GM19467 (cell line): ENCODE data around the gene RAB11FIP4.
"Not testable (repeated sequence)": the region's sequence is repeated elsewhere in the genome, so short reads cannot be mapped to it uniquely, and the experiment has no call there.

Experiments used
- ATAC-seq: cut with Tn5 transposase; IDR thresholded peaks from one replicate; pipeline ENCODE4 v1.9.1; 2021; ENCODE audit warnings: mild to moderate bottlenecking, moderate library complexity; ENCODE audit not compliant: unreplicated experiment

RAB11FIP4 gene, protein sequence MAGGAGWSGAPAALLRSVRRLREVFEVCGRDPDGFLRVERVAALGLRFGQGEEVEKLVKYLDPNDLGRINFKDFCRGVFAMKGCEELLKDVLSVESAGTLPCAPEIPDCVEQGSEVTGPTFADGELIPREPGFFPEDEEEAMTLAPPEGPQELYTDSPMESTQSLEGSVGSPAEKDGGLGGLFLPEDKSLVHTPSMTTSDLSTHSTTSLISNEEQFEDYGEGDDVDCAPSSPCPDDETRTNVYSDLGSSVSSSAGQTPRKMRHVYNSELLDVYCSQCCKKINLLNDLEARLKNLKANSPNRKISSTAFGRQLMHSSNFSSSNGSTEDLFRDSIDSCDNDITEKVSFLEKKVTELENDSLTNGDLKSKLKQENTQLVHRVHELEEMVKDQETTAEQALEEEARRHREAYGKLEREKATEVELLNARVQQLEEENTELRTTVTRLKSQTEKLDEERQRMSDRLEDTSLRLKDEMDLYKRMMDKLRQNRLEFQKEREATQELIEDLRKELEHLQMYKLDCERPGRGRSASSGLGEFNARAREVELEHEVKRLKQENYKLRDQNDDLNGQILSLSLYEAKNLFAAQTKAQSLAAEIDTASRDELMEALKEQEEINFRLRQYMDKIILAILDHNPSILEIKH

DNA sequence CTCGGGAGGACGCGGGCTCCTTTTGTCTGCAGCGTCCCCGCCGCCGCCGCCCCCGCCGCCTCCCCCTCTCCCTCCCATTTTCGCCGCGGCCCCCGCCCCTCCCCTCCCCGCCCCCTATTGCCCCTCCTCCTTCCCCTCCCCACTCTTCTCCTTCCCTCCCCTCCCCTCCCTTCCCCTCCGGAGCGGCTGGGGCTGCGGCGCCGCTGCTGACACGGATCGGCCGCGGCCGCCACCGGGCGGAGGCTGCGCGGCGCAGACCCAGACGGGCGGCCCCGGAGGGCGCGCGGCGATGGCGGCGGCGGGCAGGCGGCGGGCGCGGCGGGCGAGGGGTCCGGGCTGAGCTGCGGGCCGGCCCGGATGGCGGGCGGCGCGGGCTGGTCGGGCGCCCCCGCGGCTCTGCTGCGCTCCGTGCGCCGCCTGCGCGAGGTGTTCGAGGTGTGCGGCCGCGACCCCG, at the start of gene RAB11FIP4:
Gene RAB11FIP4, plus strand, starts transcription at position 180 of the 454 bp plus-strand sequence. Its CDS starts 178 bp downstream, at position 358.
- ATAC-seq, result no peak

DNA sequence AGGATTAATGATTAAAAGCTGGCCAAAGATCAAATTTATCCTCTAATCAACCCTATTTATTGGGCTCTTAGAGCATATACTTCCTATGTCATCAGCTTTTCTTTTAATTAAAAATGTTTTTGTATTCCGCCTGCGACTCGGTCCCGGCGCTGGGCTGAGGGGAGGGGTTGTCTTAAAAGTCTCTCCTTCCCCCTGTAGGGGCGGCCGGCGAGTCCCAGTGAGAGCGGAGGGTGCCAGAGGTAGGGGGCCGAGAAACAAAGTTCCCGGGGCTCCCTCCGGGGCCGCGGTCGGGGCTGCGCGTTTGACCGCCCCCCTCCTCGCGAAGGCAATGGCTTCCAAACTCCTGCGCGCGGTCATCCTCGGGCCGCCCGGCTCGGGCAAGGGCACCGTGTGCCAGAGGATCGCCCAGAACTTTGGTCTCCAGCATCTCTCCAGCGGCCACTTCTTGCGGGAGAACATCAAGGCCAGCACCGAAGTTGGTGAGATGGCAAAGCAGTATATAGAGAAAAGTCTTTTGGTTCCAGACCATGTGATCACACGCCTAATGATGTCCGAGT, 46.2 kb upstream of the RAB11FIP4 start:
- ATAC-seq, result not testable (repeated sequence)

DNA sequence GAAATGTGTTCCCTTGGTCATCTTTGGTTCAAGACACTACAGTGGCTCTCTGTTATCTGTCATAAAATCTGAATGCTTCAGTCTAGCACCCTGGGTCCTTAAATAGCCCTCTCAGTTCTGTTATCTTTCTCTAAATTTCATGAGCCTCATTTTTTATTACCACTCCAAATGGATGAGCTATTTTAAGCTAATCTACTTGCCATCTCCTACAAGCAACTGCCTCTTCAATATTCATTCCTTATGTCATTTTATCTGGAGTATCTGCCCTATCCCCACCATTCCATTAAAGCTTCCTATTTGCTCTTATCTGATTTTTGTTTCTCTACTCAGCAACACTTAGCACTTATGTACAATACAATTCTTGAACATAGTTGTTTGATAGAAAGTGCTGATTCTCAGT, 42.0 kb upstream of the RAB11FIP4 start:
- no peak for ATAC-seq

DNA sequence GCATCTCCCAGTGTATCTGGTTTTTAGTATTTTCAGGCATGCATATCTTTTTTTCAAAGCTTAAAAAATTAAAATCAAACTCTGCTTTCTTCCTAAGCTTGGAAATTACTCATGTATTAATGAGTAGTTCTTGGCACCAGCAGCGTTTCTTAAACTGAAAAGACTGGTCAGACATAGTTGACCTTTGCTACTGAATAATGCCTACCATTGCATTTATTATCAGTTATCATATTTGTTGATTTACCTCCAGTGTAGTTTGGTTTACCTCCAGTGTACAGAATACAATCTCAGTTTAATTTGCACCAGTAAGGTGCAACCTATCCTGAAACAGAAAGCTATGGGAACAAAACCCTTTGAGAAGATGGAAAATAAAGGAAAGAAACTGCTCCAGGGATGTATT, 35.5 kb upstream of the RAB11FIP4 start:
- ATAC-seq, result no peak

DNA sequence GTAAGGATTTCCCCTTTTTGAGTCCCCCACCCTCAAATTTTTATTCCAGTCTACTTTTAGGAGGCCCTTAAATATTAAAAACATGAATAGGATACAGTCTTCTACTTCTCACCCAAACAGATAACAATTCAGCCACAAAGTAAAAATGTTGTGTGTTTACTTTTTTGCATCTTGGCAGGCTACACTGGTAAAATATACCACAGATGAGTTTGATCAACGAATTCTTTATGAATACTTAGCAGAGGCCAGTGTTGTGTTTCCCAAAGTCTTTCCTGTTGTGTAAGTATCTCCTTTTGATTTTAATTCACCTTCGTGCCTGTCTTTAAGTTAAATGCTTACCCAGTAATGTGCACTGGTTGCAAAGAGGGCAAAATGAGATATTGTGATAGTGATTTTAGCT, 34.4 kb upstream of the RAB11FIP4 start:
- no peak for ATAC-seq

DNA sequence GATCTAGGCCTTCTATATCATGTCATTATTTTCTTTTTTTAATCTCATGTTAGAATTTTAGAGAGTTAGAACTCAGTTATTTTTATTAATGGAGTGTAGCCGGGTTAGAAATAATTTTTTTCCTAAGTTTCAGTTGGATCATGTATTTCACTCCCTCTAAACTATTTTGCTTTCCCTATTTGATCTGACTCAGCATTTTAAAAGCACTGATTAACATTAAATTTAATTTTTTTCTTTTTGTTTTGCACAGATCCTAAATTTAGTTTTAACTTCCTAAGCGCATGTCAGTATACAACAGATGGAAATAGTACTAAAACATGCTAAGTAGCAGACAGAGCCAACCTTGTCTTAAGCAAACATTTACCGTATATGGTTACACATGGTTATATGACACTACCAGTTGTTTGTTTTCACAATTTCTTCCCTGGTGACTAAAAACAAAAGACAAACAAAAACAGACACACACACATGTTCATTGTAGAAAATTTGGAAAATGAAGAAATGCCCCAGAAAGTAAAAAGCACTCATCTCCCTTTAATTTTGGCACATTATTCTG, 33.6 kb upstream of the RAB11FIP4 start:
- no peak for ATAC-seq

DNA sequence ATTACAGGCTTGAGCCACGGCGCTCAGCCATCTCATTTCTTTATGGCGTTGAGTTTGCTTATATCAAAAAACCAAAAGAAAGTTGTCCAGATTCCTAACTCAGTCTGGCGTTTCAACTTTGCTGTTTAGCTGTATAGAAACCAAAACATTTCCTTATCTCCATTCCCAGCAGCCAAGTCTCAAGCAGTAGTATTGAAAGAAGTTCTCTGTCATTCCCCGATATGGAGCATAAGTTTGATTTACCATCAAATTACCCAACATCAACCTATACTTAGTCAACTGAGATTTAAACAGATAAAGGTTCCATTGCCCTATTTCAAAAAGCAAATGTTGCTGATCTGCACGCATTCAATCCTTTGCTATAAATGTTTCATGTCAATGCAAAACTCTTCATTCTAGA, 27.5 kb upstream of the RAB11FIP4 start:
- ATAC-seq, result no peak

DNA sequence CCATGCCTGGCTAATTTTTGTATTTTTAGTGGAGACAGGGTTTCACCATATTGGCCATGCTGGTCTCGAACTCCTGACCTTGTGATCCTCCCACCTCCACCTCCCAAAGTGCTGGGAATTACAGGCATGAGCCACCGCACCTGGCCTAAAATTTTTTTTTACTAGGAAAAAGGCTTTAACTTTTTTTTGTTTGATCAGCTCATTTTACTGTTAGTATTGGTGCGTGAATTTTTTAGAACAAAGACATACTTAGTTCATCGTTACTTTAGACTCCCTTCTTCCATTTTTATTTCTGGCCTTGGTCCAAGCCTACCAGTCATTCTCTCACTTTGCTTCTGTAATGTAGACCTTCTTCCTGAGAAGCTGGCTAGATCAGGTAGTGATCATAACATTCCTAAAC, 25.4 kb upstream of the RAB11FIP4 start:
- ATAC-seq, result no peak

DNA sequence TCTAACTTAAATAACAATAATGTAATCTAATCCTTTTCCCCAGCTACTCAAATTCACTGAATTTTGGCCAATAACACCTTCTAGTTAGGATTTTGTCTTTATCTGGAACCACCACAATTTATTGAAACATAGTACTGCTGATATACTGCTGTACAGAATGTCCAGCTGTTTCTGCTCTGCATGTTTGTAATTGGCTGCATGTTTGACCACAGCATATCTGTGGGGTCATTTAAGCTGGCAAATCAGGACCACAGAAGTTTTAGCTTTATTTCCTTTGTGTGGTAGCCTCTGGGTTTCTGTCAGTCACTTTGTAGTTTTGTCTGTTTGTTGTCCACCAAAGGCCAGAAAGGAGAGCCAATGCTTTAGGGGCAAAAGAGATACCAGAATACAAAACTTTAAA, 22.2 kb upstream of the RAB11FIP4 start:
- ATAC-seq, result no peak

DNA sequence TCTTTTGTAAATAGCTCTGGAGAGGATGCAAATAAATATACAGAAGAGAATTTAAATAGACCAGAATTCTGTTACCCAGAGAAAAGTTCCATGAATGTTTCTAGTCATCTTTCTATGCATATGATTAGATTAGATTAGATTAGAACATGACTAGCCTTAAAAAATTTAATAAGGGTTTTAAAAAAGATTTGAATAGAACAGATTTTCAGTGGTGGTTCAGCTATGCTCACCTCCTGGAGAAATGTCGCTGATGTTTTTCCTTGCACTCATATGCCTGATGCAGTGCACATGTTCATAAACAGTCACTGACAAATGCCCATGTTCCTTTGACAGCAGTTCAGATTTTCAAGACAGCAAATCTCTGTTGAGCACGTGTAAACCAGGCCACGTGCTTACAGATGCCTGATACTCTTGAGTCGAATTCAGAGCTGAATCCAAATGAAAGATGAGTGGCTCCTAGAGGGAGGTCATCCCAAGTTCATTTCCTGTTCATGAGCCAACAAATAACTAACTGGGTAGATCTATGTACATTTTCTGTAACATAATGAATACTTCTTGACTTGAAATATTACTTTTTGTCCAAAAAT, 19.9 kb upstream of the RAB11FIP4 start:
- ATAC-seq, result no peak

DNA sequence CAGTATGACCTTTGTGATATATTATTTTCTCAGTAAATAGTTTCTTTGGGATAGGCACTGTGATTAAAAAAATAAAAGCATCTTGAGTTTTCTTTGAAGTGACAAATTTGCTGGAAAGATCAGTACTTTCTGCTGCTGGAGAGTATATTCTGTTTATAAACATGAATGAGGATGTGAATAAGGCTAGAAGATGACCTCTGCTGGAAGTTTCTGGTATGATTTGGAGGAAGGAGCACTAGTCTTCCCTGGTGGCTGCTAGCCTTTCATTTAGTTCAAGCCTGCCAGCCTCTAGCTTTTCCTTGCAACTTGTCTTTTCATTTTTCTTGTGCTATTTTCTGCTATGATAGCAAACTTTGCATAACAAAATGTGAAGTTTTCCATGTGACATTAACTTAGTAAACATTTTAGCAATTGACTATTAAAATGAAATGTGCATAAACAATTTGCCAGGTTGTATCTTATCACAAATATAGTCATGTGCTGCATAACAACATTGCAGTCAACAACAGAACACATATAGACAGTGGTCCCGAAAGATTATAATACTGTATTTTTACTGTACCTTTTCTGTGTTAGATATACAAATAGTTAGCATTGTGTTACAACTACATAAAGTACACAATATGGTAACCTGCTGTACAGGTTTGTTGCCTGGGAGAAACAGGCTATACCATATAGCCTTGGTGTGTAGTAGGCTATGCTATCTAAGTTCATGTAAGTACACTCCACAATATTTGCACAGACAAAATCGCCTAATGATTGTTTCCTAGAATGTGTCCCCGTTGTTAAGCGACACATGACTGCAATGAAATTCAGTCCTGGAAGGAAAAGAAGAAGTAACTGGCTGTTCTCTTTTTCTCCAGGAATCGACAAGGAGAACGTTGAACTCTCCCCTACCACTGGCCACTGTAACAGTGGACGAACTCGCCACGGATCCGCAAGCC, 18.1 kb upstream of the RAB11FIP4 start:
- ATAC-seq, result no peak

DNA sequence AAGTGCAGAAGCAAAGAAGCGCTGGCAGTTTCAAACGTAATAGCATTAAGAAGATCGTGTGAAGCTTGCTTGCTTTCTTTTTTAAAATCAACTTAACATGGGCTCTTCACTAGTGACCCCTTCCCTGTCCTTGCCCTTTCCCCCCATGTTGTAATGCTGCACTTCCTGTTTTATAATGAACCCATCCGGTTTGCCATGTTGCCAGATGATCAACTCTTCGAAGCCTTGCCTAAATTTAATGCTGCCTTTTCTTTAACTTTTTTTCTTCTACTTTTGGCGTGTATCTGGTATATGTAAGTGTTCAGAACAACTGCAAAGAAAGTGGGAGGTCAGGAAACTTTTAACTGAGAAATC, 17.4 kb upstream of the RAB11FIP4 start:
- ATAC-seq, result no peak

DNA sequence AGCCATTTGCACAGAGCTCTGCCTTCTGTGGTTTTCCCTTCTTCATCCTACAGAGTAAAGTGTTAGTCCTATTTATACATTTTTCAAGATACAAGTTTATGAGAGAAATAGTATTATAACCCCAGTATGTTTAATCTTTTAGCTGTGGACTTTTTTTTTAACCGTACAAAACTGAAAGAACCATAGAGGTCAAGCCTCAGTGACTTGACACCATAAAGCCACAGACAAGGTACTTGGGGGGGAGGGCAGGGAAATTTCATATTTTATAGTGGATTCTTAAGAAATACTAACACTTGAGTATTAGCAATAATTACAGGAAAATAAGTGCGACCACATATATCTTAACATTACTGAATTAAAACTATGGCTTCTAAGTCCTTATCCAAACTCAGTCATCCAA, 17.0 kb upstream of the RAB11FIP4 start:
- ATAC-seq, result no peak

DNA sequence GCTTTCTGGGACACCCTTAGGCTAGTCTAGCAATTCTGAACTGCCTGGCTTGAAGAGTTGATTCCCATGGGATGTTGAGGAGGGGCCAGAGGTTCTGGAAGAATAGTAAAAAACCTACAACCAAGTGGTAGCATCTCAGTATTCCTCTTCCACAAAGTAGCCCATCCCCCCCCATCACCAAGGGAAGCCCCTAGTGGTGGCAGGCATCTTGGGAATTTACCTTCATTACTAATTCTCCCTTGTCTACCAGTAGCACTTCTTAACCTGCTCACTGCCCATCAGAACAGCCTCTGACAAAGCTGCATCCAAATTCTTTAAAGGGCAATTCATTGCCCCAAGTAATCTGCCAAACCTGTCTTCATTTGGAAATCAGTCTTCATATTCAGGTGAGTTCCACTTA, 12.8 kb upstream of the RAB11FIP4 start:
- ATAC-seq, result no peak

DNA sequence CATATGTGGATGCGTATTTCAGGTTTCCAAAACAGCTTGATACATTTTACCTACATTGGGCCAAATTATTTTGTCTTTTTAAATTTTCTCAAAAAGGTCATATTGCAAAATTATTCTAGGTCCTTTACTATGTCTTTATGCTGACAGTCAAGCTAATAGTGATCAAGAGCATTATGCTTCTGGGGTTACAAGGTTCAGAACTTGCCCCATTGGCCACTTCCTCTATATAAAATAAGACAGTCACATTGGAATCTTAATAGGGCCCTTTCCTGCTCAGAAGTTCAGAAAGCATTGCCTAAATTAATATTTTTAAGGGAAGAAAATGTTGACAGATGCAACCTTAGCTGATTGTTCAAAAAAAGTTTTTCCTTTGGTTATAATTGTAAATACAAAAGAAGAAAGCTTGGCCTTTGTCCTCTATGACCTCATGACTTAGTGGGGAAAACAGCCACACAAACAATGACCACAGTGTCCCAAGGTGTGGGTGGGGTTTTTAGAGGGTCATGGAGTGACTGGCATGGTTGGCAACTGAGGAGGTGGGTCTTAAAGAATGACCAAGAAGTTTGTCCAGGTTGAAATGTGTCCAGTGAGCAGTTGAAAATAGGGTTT, 11.8 kb upstream of the RAB11FIP4 start:
- no peak for ATAC-seq

DNA sequence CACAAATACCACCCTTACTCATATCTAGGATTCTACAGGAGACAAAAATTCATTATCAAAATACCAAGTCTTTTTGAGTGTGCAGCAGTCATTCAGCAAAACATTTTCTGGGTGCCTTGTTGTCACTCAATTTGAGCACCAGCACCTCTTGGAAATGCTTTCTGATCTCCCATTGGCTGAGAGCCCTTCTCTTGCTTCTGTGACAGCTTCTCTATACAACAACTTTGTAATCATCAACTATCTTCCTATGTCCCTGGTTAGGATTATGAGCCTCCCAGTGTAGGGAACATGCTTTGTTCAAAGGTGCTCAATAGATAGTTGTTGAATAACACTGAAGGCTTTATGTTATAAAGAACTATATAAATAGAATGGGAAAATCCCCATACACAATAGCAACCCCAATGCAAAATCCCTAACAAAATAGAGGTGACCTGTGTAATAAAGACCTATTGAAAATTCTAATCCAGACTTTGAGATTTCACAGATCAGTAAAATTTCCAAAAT, 10.3 kb upstream of the RAB11FIP4 start:
- ATAC-seq, result no peak

DNA sequence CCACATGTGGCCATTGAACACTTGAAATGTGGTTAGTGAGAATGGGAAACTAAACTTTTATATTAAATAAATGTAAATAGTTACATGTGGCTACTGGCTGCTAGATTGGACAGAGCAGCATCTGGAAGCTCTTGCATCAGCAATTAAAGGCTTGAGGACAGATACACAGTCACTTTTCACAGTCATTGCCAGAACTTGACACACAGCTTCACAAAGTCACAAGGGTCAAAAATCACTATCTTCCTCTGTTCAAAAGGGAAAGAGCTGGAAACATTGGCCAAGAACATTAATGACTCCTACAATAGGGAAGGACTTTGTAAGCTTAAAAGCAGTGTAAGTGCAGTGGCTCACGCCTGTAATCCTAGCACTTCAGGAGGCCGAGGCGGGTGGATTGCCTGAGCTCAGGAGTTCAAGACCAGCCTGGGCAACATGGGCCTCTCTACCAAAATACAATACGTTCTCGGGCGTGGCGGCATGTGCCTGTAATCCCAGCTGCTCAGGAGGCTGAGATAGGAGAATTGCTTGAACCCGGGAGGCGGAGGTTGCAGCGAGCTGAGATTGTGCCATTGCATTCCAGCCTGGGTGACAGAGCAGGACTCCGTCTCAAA, 8.7 kb upstream of the RAB11FIP4 start:
- not testable (repeated sequence) for ATAC-seq

DNA sequence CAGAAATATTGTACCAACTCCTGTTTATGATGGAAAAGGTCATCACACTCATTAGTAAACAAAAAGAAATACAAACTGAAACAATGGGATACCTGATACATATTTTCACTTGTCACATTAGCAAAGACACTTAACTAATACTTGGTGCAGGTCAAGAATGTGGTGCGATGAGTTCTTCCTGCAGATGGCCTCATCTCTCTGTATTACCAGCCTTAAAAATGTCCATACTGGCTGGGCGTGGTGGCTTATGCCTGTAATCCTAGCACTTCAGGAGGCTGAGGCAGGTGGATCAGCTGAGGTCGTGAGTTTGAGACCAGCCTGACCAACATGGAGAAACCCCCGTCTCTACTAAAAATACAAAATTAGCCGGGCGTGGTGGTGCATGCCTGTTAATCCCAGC, 8.0 kb upstream of the RAB11FIP4 start:
- ATAC-seq, result not testable (repeated sequence)
